AG10803 (cell line): ENCODE measurements around the gene EFCAB6.

Experiments
- DNase-seq: peaks from one replicate; pipeline ENCODE4 v3.0.0; 2010; ENCODE audit warnings: low read depth
- H3K4me3 ChIP-seq: 2 replicates; pipeline ENCODE4 v1.5.1; 2011; ENCODE audit warnings: mild to moderate bottlenecking, low read length, control low read depth
- CTCF ChIP-seq: conservative IDR thresholded peaks from 2 replicates; pipeline ENCODE4 v1.5.1; 2011; ENCODE audit warnings: mild to moderate bottlenecking, low read length, control low read depth, inconsistent platforms

The EFCAB6 gene

GRCh38 chr22:43840851-43841250 is 28.7 kb upstream of the EFCAB6 start:
- TF ChIP-seq CTCF = no peak
- H3K4me3 ChIP-seq = no peak overlapping the region
- no peak for DNase-seq

GRCh38 chr22:43840431-43840830 is 28.3 kb upstream of the EFCAB6 start:
- no peak for DNase-seq
- TF ChIP-seq CTCF = no peak
- no peak overlapping the region for H3K4me3 ChIP-seq

- TF ChIP-seq CTCF = no peak
Measured at GRCh38 chr22:43839781-43840180, 27.7 kb upstream of the EFCAB6 start.

GRCh38 chr22:43838571-43839307 is 26.6 kb upstream of the EFCAB6 start:
- no peak overlapping the region for H3K4me3 ChIP-seq
- no peak for DNase-seq
- TF ChIP-seq CTCF = no peak

More at GRCh38 chr22:43839781-43840180, 27.7 kb upstream of the EFCAB6 start:
- DNase-seq = no peak
- H3K4me3 ChIP-seq = no peak overlapping the region

GRCh38 chr22:43838161-43838560 is 26.1 kb upstream of the EFCAB6 start:
- TF ChIP-seq CTCF = no peak
- no peak for DNase-seq
- no peak overlapping the region for H3K4me3 ChIP-seq

- H3K4me3 ChIP-seq = no peak overlapping the region
- no peak for DNase-seq
- no peak for TF ChIP-seq CTCF
Measured at GRCh38 chr22:43837666-43838065, 25.6 kb upstream of the EFCAB6 start.

GRCh38 chr22:43835736-43836135 is 23.6 kb upstream of the EFCAB6 start:
- DNase-seq = no peak
- TF ChIP-seq CTCF = no peak

More at GRCh38 chr22:43835736-43836135, 23.6 kb upstream of the EFCAB6 start:
- no peak overlapping the region for H3K4me3 ChIP-seq
